ENCODE data around the gene GPR153. TPM values are rescaled to one million over a fixed set of nuclear protein-coding genes. Genes with fewer than 3 reads are reported as not detected.

GPR153 gene
- total and polyA plus RNA-seq, 2 of the 13 experiments (the other 11 are each of a cell fraction or from before 2014, with no cell fraction given) = 0.22 to 0.31 TPM

DNA sequence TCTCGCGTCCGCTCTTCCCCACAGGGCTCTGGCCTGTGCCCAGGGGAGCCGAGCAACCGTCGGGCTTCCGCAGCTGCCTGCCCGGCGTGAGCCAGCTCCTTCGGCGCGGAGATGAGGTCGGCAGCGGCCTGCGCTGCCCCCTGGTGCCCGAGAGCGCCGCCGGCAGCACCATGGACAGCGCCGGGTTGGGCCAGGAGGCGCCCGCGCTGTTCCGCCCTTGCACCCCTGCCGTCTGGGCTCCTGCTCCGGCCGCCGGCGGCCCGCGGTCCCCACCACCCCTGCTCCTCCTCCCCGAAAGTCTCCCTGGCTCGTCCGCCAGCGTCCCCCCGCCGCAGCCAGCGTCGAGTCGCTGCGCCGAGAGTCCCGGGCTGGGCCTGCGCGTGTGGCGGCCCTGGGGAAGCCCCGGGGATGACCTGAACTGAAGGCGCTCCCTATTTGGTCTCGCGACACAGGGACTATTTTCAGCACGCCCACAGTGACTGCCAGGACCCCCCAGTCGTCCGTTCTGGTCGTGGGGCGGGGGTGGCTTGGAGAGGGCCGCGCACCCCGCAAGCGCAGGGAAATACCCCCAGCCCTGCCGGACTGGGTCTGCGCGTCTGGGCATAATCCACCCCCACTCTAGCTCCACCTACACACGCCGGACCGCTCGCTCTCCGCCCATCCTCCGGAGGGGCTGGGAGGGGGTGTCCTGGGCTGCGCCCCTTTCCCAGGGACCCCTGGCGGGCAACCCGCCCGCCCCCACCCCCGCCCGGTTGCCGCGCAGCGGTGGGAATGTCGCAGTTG lies 15.6 kb downstream of the GPR153 start (continued):
- TF ChIP-seq ZFP1 (CRISPR knock-in tag; IDR thresholded peaks at IDR 0.05) (peak; percentile 91; the same call in 1 of the 2 replicates), ZFAT (CRISPR knock-in tag; conservative IDR thresholded peaks at IDR 0.05) (peak; percentile 94), PAWR (CRISPR knock-in tag; IDR thresholded peaks at IDR 0.05; ENCODE audit: borderline replicate concordance) (peak; percentile 79; the same call in 1 of the 2 replicates), ZNF839 (CRISPR knock-in tag; IDR thresholded peaks at IDR 0.05; ENCODE audit: borderline replicate concordance) (peak; percentile 63; the same call in 1 of the 2 replicates), ZNF530 (CRISPR knock-in tag; IDR thresholded peaks at IDR 0.05; ENCODE audit: low read depth) (peak; percentile 79; the same call in 1 of the 2 replicates), GTF2F1 (IDR thresholded peaks at IDR 0.05; ENCODE audit: low read length) (no peak), SRF (IDR thresholded peaks at IDR 0.05; ENCODE audit: low read depth, low read length) (no peak), ZNF3 (CRISPR knock-in tag; IDR thresholded peaks at IDR 0.05) (peak; percentile 59; the same call in 1 of the 2 replicates), KDM2A (CRISPR knock-in tag; IDR thresholded peaks at IDR 0.05; ENCODE audit: borderline replicate concordance, low read depth) (peak; percentile 97), ZC3H4 (CRISPR knock-in tag; IDR thresholded peaks at IDR 0.05; ENCODE audit: borderline replicate concordance) (0 out of 2 replicates have a peak, but pooled peaks have one; percentile 62), HOXA9 (CRISPR knock-in tag; IDR thresholded peaks at IDR 0.05; ENCODE audit: borderline replicate concordance) (peak; percentile 99), ZNF597 (CRISPR knock-in tag; IDR thresholded peaks at IDR 0.05) (no peak), POLR2A (IDR thresholded peaks at IDR 0.05; ENCODE audit: insufficient read depth in 1 of 2, low read depth in 2 of 2, low read length in 2 of 2) (no peak), ZNF549 (CRISPR knock-in tag; IDR thresholded peaks at IDR 0.05) (peak; percentile 91; the same call in 1 of the 2 replicates), ZC3H13 (CRISPR knock-in tag; IDR thresholded peaks at IDR 0.05) (peak; percentile 98), SUZ12 (IDR thresholded peaks at IDR 0.05; ENCODE audit: low read depth, low read length) (no peak), KLF6 (CRISPR knock-in tag; IDR thresholded peaks at IDR 0.05) (peak; percentile 100), DNMT1 (CRISPR knock-in tag; IDR thresholded peaks at IDR 0.05) (peak; percentile 99), KLF9 (CRISPR knock-in tag; IDR thresholded peaks at IDR 0.05; ENCODE audit: low read depth) (peak; percentile 91; the same call in 1 of the 2 replicates), ZNF737 (CRISPR knock-in tag; IDR thresholded peaks at IDR 0.05; ENCODE audit: borderline replicate concordance) (peak; percentile 86; the same call in 1 of the 2 replicates), REXO4 (CRISPR knock-in tag; IDR thresholded peaks at IDR 0.05; ENCODE audit: borderline replicate concordance) (peak; percentile 78), FIP1L1 (IDR thresholded peaks at IDR 0.05; ENCODE audit: borderline replicate concordance, insufficient read depth, low read depth, low read length) (no peak), RFXAP (CRISPR knock-in tag; IDR thresholded peaks at IDR 0.05; ENCODE audit: borderline replicate concordance) (peak; percentile 96), HHEX (CRISPR knock-in tag; IDR thresholded peaks at IDR 0.05) (no peak), GTF3A (CRISPR knock-in tag; conservative IDR thresholded peaks at IDR 0.05) (no peak), MIER2 (CRISPR knock-in tag; IDR thresholded peaks at IDR 0.05) (peak; percentile 99)
- TF ChIP-seq, protein P1, sequence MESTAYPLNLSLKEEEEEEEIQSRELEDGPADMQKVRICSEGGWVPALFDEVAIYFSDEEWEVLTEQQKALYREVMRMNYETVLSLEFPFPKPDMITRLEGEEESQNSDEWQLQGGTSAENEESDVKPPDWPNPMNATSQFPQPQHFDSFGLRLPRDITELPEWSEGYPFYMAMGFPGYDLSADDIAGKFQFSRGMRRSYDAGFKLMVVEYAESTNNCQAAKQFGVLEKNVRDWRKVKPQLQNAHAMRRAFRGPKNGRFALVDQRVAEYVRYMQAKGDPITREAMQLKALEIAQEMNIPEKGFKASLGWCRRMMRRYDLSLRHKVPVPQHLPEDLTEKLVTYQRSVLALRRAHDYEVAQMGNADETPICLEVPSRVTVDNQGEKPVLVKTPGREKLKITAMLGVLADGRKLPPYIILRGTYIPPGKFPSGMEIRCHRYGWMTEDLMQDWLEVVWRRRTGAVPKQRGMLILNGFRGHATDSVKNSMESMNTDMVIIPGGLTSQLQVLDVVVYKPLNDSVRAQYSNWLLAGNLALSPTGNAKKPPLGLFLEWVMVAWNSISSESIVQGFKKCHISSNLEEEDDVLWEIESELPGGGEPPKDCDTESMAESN (CRISPR knock-in tag; conservative IDR thresholded peaks at IDR 0.05) = peak; percentile 99
- TF ChIP-seq, protein P2, sequence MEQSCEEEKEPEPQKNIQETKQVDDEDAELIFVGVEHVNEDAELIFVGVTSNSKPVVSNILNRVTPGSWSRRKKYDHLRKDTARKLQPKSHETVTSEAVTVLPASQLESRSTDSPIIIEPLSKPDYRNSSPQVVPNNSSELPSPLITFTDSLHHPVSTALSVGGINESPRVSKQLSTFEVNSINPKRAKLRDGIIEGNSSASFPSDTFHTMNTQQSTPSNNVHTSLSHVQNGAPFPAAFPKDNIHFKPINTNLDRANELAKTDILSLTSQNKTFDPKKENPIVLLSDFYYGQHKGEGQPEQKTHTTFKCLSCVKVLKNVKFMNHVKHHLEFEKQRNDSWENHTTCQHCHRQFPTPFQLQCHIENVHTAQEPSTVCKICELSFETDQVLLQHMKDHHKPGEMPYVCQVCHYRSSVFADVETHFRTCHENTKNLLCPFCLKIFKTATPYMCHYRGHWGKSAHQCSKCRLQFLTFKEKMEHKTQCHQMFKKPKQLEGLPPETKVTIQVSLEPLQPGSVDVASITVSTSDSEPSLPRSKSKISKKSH (CRISPR knock-in tag; IDR thresholded peaks at IDR 0.05; ENCODE audit: borderline replicate concordance) = peak; percentile 99

Measured in HepG2 (cell line).